ENCODE results near the gene C1QTNF1. TPM values are rescaled to one million over a fixed set of nuclear protein-coding genes. Genes with fewer than 3 reads are reported as not detected.

The C1QTNF1 gene
- total RNA-seq, 6 experiments from 2014 or later, result 8.0 to 15.0 (median 8.6) TPM

- H3K27me3 Mint-ChIP-seq (ENCODE audit: insufficient read depth), result peaks cover 10% of the 10 kb centered on the region
- no peak overlapping the region for H3K27ac Mint-ChIP-seq
- no peak for TF ChIP-seq CTCF (IDR thresholded peaks at IDR 0.05)
- peaks cover 6% of the 10 kb centered on the region for H3K36me3 Mint-ChIP-seq (ENCODE audit: low read depth)
- no peak overlapping the region for H3K4me3 Mint-ChIP-seq
- H3K9me3 Mint-ChIP-seq, result peaks cover 10% of the 10 kb centered on the region
- DNase-seq, result no peak
- peaks cover 33% of the 10 kb centered on the region for H3K4me1 Mint-ChIP-seq (ENCODE audit: low read depth)
Measured at GRCh38 chr17:79055197-79055596, 31.2 kb downstream of the C1QTNF1 start.

- H3K36me3 Mint-ChIP-seq (ENCODE audit: low read depth), result peaks cover 6% of the 10 kb centered on the region
- peaks cover 10% of the 10 kb centered on the region for H3K27me3 Mint-ChIP-seq (ENCODE audit: insufficient read depth)
- TF ChIP-seq CTCF (IDR thresholded peaks at IDR 0.05), result no peak
- H3K9me3 Mint-ChIP-seq, result peaks cover 10% of the 10 kb centered on the region
- no peak for DNase-seq
- H3K27ac Mint-ChIP-seq, result no peak overlapping the region
- H3K4me3 Mint-ChIP-seq, result no peak overlapping the region
- peaks cover 16% of the 10 kb centered on the region for H3K4me1 Mint-ChIP-seq (ENCODE audit: low read depth)
Measured at GRCh38 chr17:79057737-79058385, 33.9 kb downstream of the C1QTNF1 start.

- Mint-ChIP-seq H3K4me1 (ENCODE audit: low read depth) (peaks cover 10% of the 10 kb centered on the region; the same call in 1 of the 2 replicates), H3K27ac (no peak overlapping the region), H3K36me3 (ENCODE audit: low read depth) (no peaks in the 10 kb centered on the region), H3K27me3 (ENCODE audit: insufficient read depth) (peaks cover 13% of the 10 kb centered on the region), H3K4me3 (no peak overlapping the region), H3K9me3 (no peaks in the 10 kb centered on the region)
- DNase-seq, result no peak
- TF ChIP-seq CTCF (IDR thresholded peaks at IDR 0.05), result no peak
Measured at GRCh38 chr17:79062691-79063090, 38.7 kb downstream of the C1QTNF1 start.

GRCh38 chr17:79064026-79064425 lies 40.1 kb downstream of the C1QTNF1 start:
- Mint-ChIP-seq H3K4me3 (no peak overlapping the region), H3K4me1 (ENCODE audit: low read depth) (0 out of 2 replicates have a peak, but pooled peaks cover 5% of the 10 kb centered on the region), H3K27ac (no peak overlapping the region), H3K27me3 (ENCODE audit: insufficient read depth) (peaks cover 3% of the 10 kb centered on the region), H3K36me3 (ENCODE audit: low read depth) (no peaks in the 10 kb centered on the region), H3K9me3 (no peaks in the 10 kb centered on the region)
- TF ChIP-seq CTCF (IDR thresholded peaks at IDR 0.05), result no peak
- no peak for DNase-seq

GRCh38 chr17:79065105-79065670 lies 41.2 kb downstream of the C1QTNF1 start:
- Mint-ChIP-seq H3K36me3 (ENCODE audit: low read depth) (no peaks in the 10 kb centered on the region), H3K9me3 (no peaks in the 10 kb centered on the region), H3K4me3 (no peak overlapping the region), H3K27ac (no peak overlapping the region), H3K4me1 (ENCODE audit: low read depth) (0 out of 2 replicates have a peak, but pooled peaks cover 5% of the 10 kb centered on the region), H3K27me3 (ENCODE audit: insufficient read depth) (peaks cover 10% of the 10 kb centered on the region)
- TF ChIP-seq CTCF (IDR thresholded peaks at IDR 0.05), result peak; percentile 84
- peak; percentile 35 for DNase-seq

Data from HFFc6 (cell line).